Natural killer cell (primary cell): ENCODE data around the gene SLC1A7. TPM values are rescaled to one million over a fixed set of nuclear protein-coding genes. Genes with fewer than 3 reads are reported as not detected.

Experiments used
- ATAC-seq, 3 donors: fragments of 150-1000 bp in 2 of 3; fragments of 200-7000 bp in 1 of 3; cut with Tn5 transposase; 1 replicate in 1 of 3; 2 replicates in 2 of 3; pipeline ENCODE4 v1.10.0; 2021; ENCODE audit warnings: mild to moderate bottlenecking in 2 of 3, moderate library complexity in 2 of 3
- DNase-seq, 2 donors: peaks; one replicate each; pipeline versions ENCODE4 v3.0.0 to v3.0.0-alpha.2; 2013 to 2021; ENCODE audit warnings: mixed read lengths in 1 of 2
- H3K27ac ChIP-seq: one replicate; pipeline ENCODE4 v1.5.1; 2013; ENCODE audit warnings: mild to moderate bottlenecking, low read length
- H3K27me3 ChIP-seq: one replicate; pipeline ENCODE4 v1.6.1; 2013; ENCODE audit warnings: low read length; ENCODE audit not compliant: control insufficient read depth, insufficient read depth
- H3K36me3 ChIP-seq: one replicate; pipeline ENCODE4 v1.6.1; 2013; ENCODE audit warnings: low read length; ENCODE audit not compliant: control insufficient read depth, insufficient read depth
- H3K4me1 ChIP-seq: one replicate; pipeline ENCODE4 v1.6.1; 2013; ENCODE audit warnings: low read length; ENCODE audit not compliant: control insufficient read depth, insufficient read depth
- H3K4me3 ChIP-seq: one replicate; pipeline ENCODE4 v1.5.1; 2013; ENCODE audit warnings: low read length
- H3K9me3 ChIP-seq: one replicate; pipeline ENCODE4 v1.6.1; 2013; ENCODE audit warnings: low read length; ENCODE audit not compliant: control insufficient read depth, insufficient read depth
- H3K27ac Mint-ChIP-seq, 2 donors: one replicate each; pipeline ENCODE4 v1.8.0; 2022; ENCODE audit warnings: mild to moderate bottlenecking in 2 of 2, mixed read lengths in 2 of 2, moderate library complexity in 1 of 2
- H3K27me3 Mint-ChIP-seq, 2 donors: one replicate each; pipeline ENCODE4 v1.8.0; 2022; ENCODE audit warnings: low read depth in 2 of 2, mixed read lengths in 2 of 2
- H3K36me3 Mint-ChIP-seq: one replicate; pipeline ENCODE4 v1.8.0; 2022; ENCODE audit warnings: mixed read lengths
- H3K4me1 Mint-ChIP-seq, 2 donors: one replicate each; pipeline ENCODE4 v1.8.0; 2022; ENCODE audit warnings: mixed read lengths in 2 of 2
- H3K4me3 Mint-ChIP-seq: one replicate; pipeline ENCODE4 v1.8.0; 2022; ENCODE audit warnings: mild to moderate bottlenecking, moderate library complexity, mixed read lengths
- H3K9me3 Mint-ChIP-seq, 2 donors: one replicate each; pipeline ENCODE4 v1.8.0; 2022; ENCODE audit warnings: mixed read lengths in 2 of 2
- WGBS: methylation state at CpG from one replicate; pipeline ENCODE4 v1.1.7; 2013; ENCODE audit warnings: missing lambda C conversion rate; ENCODE audit not compliant: insufficient coverage; 5-methylcytosine and 5-hydroxymethylcytosine counted together
- intact Hi-C: fragments of 100-400 bp; cut with micrococcal nuclease; formaldehyde crosslinking; loops from one replicate; pipeline ENCODE4 v1.14.2; 2022
- total RNA-seq, 4 donors: library from RNA; stranded (reverse); fragments of 120-200 nt in 1 of 4; gene quantifications; one replicate each; pipeline versions ENCODE4 v1.2.3 to v1.2.4, GENCODE V29; 2013 to 2022
- TF ChIP-seq, protein P1 (sequence below): fragments of 200-600 bp; IDR thresholded peaks from one replicate; pipeline ENCODE4 v1.8.0; 2022; ENCODE audit warnings: antibody characterized with exemption

The SLC1A7 gene
- total RNA-seq, 3 donors from 2014 or later (not counting 1 experiment from before 2014, with no cell fraction given): 16.0 to 23.9 (median 20.5) TPM

GRCh38 chr1:53174971-53175913, 32.8 kb upstream of the SLC1A7 start:
- no peaks in the 10 kb centered on the region for H3K27me3 ChIP-seq
- Mint-ChIP-seq H3K4me1 (peaks cover 7 to 25% of the 10 kb centered on the region in 2 donors), H3K36me3 (no peaks in the 10 kb centered on the region), H3K9me3 (no peaks in the 10 kb centered on the region), H3K27ac (no peak overlapping the region), H3K27me3 (peaks cover 0 to 11% of the 10 kb centered on the region in 2 donors), H3K4me3 (no peak overlapping the region)
- TF ChIP-seq, protein P1, sequence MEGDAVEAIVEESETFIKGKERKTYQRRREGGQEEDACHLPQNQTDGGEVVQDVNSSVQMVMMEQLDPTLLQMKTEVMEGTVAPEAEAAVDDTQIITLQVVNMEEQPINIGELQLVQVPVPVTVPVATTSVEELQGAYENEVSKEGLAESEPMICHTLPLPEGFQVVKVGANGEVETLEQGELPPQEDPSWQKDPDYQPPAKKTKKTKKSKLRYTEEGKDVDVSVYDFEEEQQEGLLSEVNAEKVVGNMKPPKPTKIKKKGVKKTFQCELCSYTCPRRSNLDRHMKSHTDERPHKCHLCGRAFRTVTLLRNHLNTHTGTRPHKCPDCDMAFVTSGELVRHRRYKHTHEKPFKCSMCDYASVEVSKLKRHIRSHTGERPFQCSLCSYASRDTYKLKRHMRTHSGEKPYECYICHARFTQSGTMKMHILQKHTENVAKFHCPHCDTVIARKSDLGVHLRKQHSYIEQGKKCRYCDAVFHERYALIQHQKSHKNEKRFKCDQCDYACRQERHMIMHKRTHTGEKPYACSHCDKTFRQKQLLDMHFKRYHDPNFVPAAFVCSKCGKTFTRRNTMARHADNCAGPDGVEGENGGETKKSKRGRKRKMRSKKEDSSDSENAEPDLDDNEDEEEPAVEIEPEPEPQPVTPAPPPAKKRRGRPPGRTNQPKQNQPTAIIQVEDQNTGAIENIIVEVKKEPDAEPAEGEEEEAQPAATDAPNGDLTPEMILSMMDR: no peak
- no peaks in the 10 kb centered on the region for H3K36me3 ChIP-seq
- H3K9me3 ChIP-seq: no peaks in the 10 kb centered on the region
- intact Hi-C loops: no loop called here
- ATAC-seq (no peak), DNase-seq (no peak)
- H3K4me1 ChIP-seq: peaks cover 9% of the 10 kb centered on the region
- H3K27ac ChIP-seq: no peak overlapping the region
- WGBS: 83% methylated on average over 9 of the region's 10 CpGs
- no peak overlapping the region for H3K4me3 ChIP-seq

- DNase-seq (peak in 1 of 2 donors; percentile 27), ATAC-seq (peak; percentile 57 to 83 (median 75))
- no peaks in the 10 kb centered on the region for H3K27me3 ChIP-seq
- no peak overlapping the region for H3K27ac ChIP-seq
- no peak overlapping the region for H3K4me3 ChIP-seq
- H3K36me3 Mint-ChIP-seq: no peaks in the 10 kb centered on the region
- no peaks in the 10 kb centered on the region for H3K9me3 ChIP-seq
- peaks cover 7 to 19% of the 10 kb centered on the region in 2 donors for H3K4me1 Mint-ChIP-seq
- H3K4me1 ChIP-seq: peaks cover 9% of the 10 kb centered on the region
- H3K4me3 Mint-ChIP-seq: peak overlapping the region; percentile 5
- H3K27me3 Mint-ChIP-seq: peaks cover 0 to 11% of the 10 kb centered on the region in 2 donors
- H3K36me3 ChIP-seq: no peaks in the 10 kb centered on the region
- peak overlapping the region in 1 of 2 donors; percentile 86 for H3K27ac Mint-ChIP-seq
- no peaks in the 10 kb centered on the region for H3K9me3 Mint-ChIP-seq
- intact Hi-C loops: no loop called here
- WGBS: 31% methylated on average over 6 of the region's 6 CpGs
- TF ChIP-seq, protein P1: no peak
Observed at GRCh38 chr1:53172426-53173128, 30.1 kb upstream of the SLC1A7 start.

DNA sequence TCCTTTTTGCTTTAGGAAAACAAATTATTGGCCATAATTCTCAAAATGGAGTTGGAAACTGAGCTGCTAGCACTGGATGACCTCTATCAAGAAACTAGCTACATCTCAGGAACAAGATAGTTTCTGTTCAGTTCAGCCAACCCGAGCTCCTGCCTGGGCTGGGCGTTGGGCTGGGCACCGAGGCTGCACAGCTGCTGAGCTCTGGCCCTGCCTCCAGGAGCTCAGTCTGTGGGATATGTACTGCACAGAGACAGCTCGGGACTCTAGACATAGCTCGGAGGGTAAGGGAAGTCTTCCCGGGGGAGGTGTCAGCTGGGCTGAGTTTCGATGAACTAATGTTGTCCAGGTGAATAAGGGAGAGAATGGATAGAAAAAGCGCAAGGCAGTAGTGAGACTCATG, 24.5 kb upstream of the SLC1A7 start:
- no peak for ATAC-seq
- Histone ChIP-seq H3K36me3 (no peaks in the 10 kb centered on the region), H3K9me3 (no peaks in the 10 kb centered on the region), H3K4me3 (no peak overlapping the region), H3K27ac (no peak overlapping the region), H3K27me3 (no peaks in the 10 kb centered on the region), H3K4me1 (no peaks in the 10 kb centered on the region)
- WGBS: 90% methylated on average over 8 of the region's 8 CpGs
- intact Hi-C loops: no loop called here
- DNase-seq: no peak
- no peak overlapping the region for H3K4me3 Mint-ChIP-seq
- H3K9me3 Mint-ChIP-seq: no peaks in the 10 kb centered on the region
- no peak overlapping the region for H3K27ac Mint-ChIP-seq
- H3K36me3 Mint-ChIP-seq: no peaks in the 10 kb centered on the region
- TF ChIP-seq, protein P1: no peak
- H3K4me1 Mint-ChIP-seq: no peaks in the 10 kb centered on the region
- H3K27me3 Mint-ChIP-seq: peaks cover 0 to 9% of the 10 kb centered on the region in 2 donors
